ENCODE results near the gene LRRC34. TPM values are rescaled to one million over a fixed set of nuclear protein-coding genes. Genes with fewer than 3 reads are reported as not detected.

The LRRC34 gene
- total and polyA plus RNA-seq, 2 donors (not counting 1 experiment from before 2014, with no cell fraction given), result 2.0 to 2.7 TPM

DNA sequence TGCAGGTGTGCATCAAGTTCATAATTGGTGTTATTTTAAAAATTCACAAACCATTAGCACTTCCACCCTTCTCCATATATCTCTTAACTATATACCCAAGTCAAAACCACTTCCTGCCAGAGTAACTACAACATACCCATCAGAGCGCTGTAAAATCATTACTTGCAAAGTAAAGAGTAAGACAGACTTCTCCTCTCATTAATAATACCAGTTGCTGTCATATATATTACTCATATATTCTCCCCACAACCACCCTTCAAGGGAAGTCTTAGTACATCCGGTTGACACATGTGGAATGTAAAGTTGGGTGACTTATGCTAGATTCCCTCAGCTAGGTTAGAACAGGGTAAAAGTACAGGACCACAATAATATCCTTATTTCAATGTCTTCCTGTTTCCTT, 53.4 kb downstream of the LRRC34 start:
- Histone ChIP-seq H3K27ac (ENCODE audit: insufficient read depth, low read length) (no peak overlapping the region), H3K9me3 (ENCODE audit: control insufficient read depth, insufficient read depth, low read depth, low read length) (no peaks in the 10 kb centered on the region), H4K20me1 (ENCODE audit: control insufficient read depth, extremely low read depth, insufficient read depth, low read length) (no peaks in the 10 kb centered on the region), H3K4me2 (ENCODE audit: extremely low read depth, insufficient read depth, low read length) (no peak overlapping the region), H3K27me3 (ENCODE audit: control insufficient read depth, insufficient read depth, low read length) (no peaks in the 10 kb centered on the region), H3K4me3 (replicated peaks in 1 of 4; ENCODE audit: control extremely low read depth in 1 of 4, insufficient read depth in 1 of 4, low read depth in 3 of 4, low read length in 4 of 4) (no peak overlapping the region), H2AFZ (ENCODE audit: low read length) (no peak overlapping the region), H3K4me1 (ENCODE audit: control insufficient read depth, extremely low read depth, insufficient read depth, low read length) (no peaks in the 10 kb centered on the region), H3K79me2 (ENCODE audit: control insufficient read depth, insufficient read depth, low read length) (no peaks in the 10 kb centered on the region), H3K36me3 (ENCODE audit: control insufficient read depth, insufficient read depth, low read length) (no peaks in the 10 kb centered on the region), H3K9ac (ENCODE audit: insufficient read depth, low read length) (no peak overlapping the region)
- TF ChIP-seq, protein P1, sequence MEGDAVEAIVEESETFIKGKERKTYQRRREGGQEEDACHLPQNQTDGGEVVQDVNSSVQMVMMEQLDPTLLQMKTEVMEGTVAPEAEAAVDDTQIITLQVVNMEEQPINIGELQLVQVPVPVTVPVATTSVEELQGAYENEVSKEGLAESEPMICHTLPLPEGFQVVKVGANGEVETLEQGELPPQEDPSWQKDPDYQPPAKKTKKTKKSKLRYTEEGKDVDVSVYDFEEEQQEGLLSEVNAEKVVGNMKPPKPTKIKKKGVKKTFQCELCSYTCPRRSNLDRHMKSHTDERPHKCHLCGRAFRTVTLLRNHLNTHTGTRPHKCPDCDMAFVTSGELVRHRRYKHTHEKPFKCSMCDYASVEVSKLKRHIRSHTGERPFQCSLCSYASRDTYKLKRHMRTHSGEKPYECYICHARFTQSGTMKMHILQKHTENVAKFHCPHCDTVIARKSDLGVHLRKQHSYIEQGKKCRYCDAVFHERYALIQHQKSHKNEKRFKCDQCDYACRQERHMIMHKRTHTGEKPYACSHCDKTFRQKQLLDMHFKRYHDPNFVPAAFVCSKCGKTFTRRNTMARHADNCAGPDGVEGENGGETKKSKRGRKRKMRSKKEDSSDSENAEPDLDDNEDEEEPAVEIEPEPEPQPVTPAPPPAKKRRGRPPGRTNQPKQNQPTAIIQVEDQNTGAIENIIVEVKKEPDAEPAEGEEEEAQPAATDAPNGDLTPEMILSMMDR (conservative IDR thresholded peaks at IDR 0.05 in 1 of 2, IDR thresholded peaks at IDR 0.05 in 1 of 2; ENCODE audit: low read depth in 1 of 2, low read length in 2 of 2), result no peak
- peak; percentile 34 to 78 for DNase-seq (ENCODE audit: low read depth in 2 of 2)

DNA sequence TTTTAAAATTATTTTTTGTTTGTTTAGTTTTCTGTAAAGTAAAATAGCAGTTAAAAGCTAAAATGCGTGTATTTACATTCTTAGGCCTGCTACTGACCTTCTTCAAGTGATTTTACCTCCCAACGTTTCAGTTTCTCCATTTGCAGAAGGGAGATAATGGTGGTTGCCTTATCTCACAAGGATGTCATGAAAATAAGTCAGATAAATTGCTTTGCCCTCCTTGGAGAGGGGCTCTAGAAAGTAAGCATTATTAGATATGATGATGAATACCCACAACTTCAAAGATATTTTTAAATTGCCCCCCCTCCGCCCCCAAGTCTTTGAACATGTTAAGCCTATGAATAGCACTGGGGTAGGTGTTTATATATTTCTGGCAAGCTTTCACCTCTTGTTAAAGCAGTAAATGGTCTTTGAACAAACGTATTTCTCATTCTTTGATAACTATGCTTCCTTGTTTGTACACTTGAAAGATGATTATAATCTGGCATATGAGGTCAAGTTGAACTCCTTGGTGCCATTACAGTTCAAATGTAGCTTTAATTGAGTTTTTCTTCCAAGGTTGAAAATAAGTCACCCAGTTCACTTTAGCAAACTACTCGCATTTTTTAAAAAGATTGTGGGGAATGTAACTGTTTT, 54.2 kb downstream of the LRRC34 start:
- H3K4me2 ChIP-seq (ENCODE audit: extremely low read depth, insufficient read depth, low read length), result no peak overlapping the region
- H3K9ac ChIP-seq (ENCODE audit: insufficient read depth, low read length), result no peak overlapping the region
- H2AFZ ChIP-seq (ENCODE audit: low read length), result no peak overlapping the region
- H3K79me2 ChIP-seq (ENCODE audit: control insufficient read depth, insufficient read depth, low read length), result no peaks in the 10 kb centered on the region
- H3K36me3 ChIP-seq (ENCODE audit: control insufficient read depth, insufficient read depth, low read length), result no peaks in the 10 kb centered on the region
- H3K4me1 ChIP-seq (ENCODE audit: control insufficient read depth, extremely low read depth, insufficient read depth, low read length), result no peaks in the 10 kb centered on the region
- no peak overlapping the region for H3K27ac ChIP-seq (ENCODE audit: insufficient read depth, low read length)
- no peak overlapping the region for H3K4me3 ChIP-seq (replicated peaks in 1 of 4; ENCODE audit: control extremely low read depth in 1 of 4, insufficient read depth in 1 of 4, low read depth in 3 of 4, low read length in 4 of 4)
- no peaks in the 10 kb centered on the region for H4K20me1 ChIP-seq (ENCODE audit: control insufficient read depth, extremely low read depth, insufficient read depth, low read length)
- H3K9me3 ChIP-seq (ENCODE audit: control insufficient read depth, insufficient read depth, low read depth, low read length), result no peaks in the 10 kb centered on the region
- TF ChIP-seq, protein P1 (conservative IDR thresholded peaks at IDR 0.05 in 1 of 2, IDR thresholded peaks at IDR 0.05 in 1 of 2; ENCODE audit: low read depth in 1 of 2, low read length in 2 of 2), result no peak
- TF ChIP-seq EZH2 (IDR thresholded peaks at IDR 0.05; ENCODE audit: low read length, missing control alignments), result no peak
- no peaks in the 10 kb centered on the region for H3K27me3 ChIP-seq (ENCODE audit: control insufficient read depth, insufficient read depth, low read length)
- DNase-seq (ENCODE audit: low read depth in 2 of 2), result no peak

DNA sequence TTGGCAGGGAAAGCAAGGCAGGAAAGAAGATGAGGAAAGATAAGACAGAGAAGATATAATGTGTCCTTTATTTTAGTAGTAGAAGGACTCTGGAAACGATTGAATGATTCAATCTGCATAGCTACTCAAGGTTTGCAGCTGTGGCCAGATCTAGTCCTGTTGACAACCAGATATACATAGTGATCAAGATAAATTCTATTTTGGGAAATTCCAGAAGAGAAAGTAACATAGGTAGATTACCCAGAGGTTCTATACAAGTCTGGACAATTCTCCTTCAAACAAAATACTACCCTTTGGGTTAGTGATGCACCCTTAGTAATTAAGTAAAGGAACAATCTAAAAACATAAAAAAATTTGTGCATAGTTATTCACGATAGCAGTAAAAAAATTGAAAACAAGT, 57.2 kb downstream of the LRRC34 start:
- H3K9ac ChIP-seq (ENCODE audit: insufficient read depth, low read length), result no peak overlapping the region
- no peak for DNase-seq (ENCODE audit: low read depth in 2 of 2)
- H3K79me2 ChIP-seq (ENCODE audit: control insufficient read depth, insufficient read depth, low read length), result no peaks in the 10 kb centered on the region
- no peak overlapping the region for H2AFZ ChIP-seq (ENCODE audit: low read length)
- no peaks in the 10 kb centered on the region for H3K27me3 ChIP-seq (ENCODE audit: control insufficient read depth, insufficient read depth, low read length)
- H4K20me1 ChIP-seq (ENCODE audit: control insufficient read depth, extremely low read depth, insufficient read depth, low read length), result no peaks in the 10 kb centered on the region
- no peaks in the 10 kb centered on the region for H3K36me3 ChIP-seq (ENCODE audit: control insufficient read depth, insufficient read depth, low read length)
- H3K4me3 ChIP-seq (replicated peaks in 1 of 4; ENCODE audit: control extremely low read depth in 1 of 4, insufficient read depth in 1 of 4, low read depth in 3 of 4, low read length in 4 of 4), result no peak overlapping the region
- no peak overlapping the region for H3K27ac ChIP-seq (ENCODE audit: insufficient read depth, low read length)
- TF ChIP-seq, protein P1 (conservative IDR thresholded peaks at IDR 0.05 in 1 of 2, IDR thresholded peaks at IDR 0.05 in 1 of 2; ENCODE audit: low read depth in 1 of 2, low read length in 2 of 2), result no peak
- TF ChIP-seq EZH2 (IDR thresholded peaks at IDR 0.05; ENCODE audit: low read length, missing control alignments), result no peak
- H3K4me1 ChIP-seq (ENCODE audit: control insufficient read depth, extremely low read depth, insufficient read depth, low read length), result no peaks in the 10 kb centered on the region
- no peaks in the 10 kb centered on the region for H3K9me3 ChIP-seq (ENCODE audit: control insufficient read depth, insufficient read depth, low read depth, low read length)
- H3K4me2 ChIP-seq (ENCODE audit: extremely low read depth, insufficient read depth, low read length), result no peak overlapping the region
